ENCODE measurements around the gene MCTP1.

MCTP1 gene

GRCh38 chr5:95304711-95305110 lies 19.8 kb upstream of the MCTP1 start:
- ChIA-PET POLR2A (ENCODE audit: low non-redundant PET) (no interaction called here), CTCF (no interaction called here)
- TF ChIP-seq CTCF (conservative IDR thresholded peaks at IDR 0.05; ENCODE audit: low read depth), result no peak
- H3K27ac ChIP-seq, result no peak overlapping the region
- DNase-seq (ENCODE audit: low spot score), result no peak

GRCh38 chr5:95298651-95299050 lies 13.8 kb upstream of the MCTP1 start:
- TF ChIP-seq CTCF (conservative IDR thresholded peaks at IDR 0.05; ENCODE audit: low read depth), result no peak
- CTCF ChIA-PET, result no interaction called here
- no peak overlapping the region for H3K27ac ChIP-seq
- DNase-seq (ENCODE audit: low spot score), result no peak
- POLR2A ChIA-PET (ENCODE audit: low non-redundant PET), result no interaction called here

- no peak overlapping the region for H3K27ac ChIP-seq
- no peak for TF ChIP-seq CTCF (conservative IDR thresholded peaks at IDR 0.05; ENCODE audit: low read depth)
- DNase-seq (ENCODE audit: low spot score), result no peak
- ChIA-PET POLR2A (ENCODE audit: low non-redundant PET) (no interaction called here), CTCF (no interaction called here)
Measured at GRCh38 chr5:95296291-95296690, 11.4 kb upstream of the MCTP1 start.

- ChIA-PET POLR2A (ENCODE audit: low non-redundant PET) (no interaction called here), CTCF (interaction anchor here (0.5 kb wide), 1 partner anchor 223 kb away, joined by 3 read pairs; no protein-coding TSS in a partner anchor)
- no peak overlapping the region for H3K27ac ChIP-seq
- no peak for DNase-seq (ENCODE audit: low spot score)
- no peak for TF ChIP-seq CTCF (conservative IDR thresholded peaks at IDR 0.05; ENCODE audit: low read depth)
Measured at GRCh38 chr5:95285409-95285755, 488 bp upstream of the MCTP1 start.

GRCh38 chr5:95283761-95284571 lies 928 bp downstream of the MCTP1 start:
- ChIA-PET POLR2A (ENCODE audit: low non-redundant PET) (no interaction called here), CTCF (interaction anchor here (1.5 kb wide), 1 partner anchor 316 kb away, joined by 3 read pairs; no protein-coding TSS in a partner anchor)
- no peak overlapping the region for H3K27ac ChIP-seq
- peak; percentile 30 for TF ChIP-seq CTCF (conservative IDR thresholded peaks at IDR 0.05; ENCODE audit: low read depth)
- DNase-seq (ENCODE audit: low spot score), result peak; percentile 32

GRCh38 chr5:95283022-95283615 lies 1.8 kb downstream of the MCTP1 start:
- CTCF ChIA-PET, result interaction anchor here (0.5 to 1.5 kb wide), 2 partner anchors 159 to 315 kb away, joined by 3 read pairs; no protein-coding TSS in a partner anchor
- H3K27ac ChIP-seq, result no peak overlapping the region
- TF ChIP-seq CTCF (conservative IDR thresholded peaks at IDR 0.05; ENCODE audit: low read depth), result no peak
- no peak for DNase-seq (ENCODE audit: low spot score)
- POLR2A ChIA-PET (ENCODE audit: low non-redundant PET), result no interaction called here

Measured in RWPE1 (cell line).